Kidney glomerular epithelial cell (primary cell): ENCODE measurements around the gene KATNBL1.
"Not testable (repeated sequence)": the region's sequence is repeated elsewhere in the genome, so short reads cannot be mapped to it uniquely, and the experiment has no call there.

Experiments
- DNase-seq: peaks from one replicate; lab custom pipeline; 2025; lab: John Stamatoyannopoulos, UW

Gene KATNBL1

GRCh38 chr15:34203305-34203704 lies 6.6 kb downstream of the KATNBL1 start:
- no peak for DNase-seq

GRCh38 chr15:34193272-34193671 lies 16.6 kb downstream of the KATNBL1 start:
- DNase-seq = not testable (repeated sequence)

- DNase-seq = no peak
These were observed 21.2 kb downstream of the KATNBL1 start for GRCh38 chr15:34188711-34189110.

- DNase-seq = no peak
These were observed 24.2 kb downstream of the KATNBL1 start for GRCh38 chr15:34185666-34186065.

GRCh38 chr15:34182942-34183341 lies 27.0 kb downstream of the KATNBL1 start:
- no peak for DNase-seq

- no peak for DNase-seq
These were observed 30.7 kb downstream of the KATNBL1 start for GRCh38 chr15:34179234-34179633.

GRCh38 chr15:34165987-34166573 lies 43.8 kb downstream of the KATNBL1 start:
- DNase-seq = not testable (repeated sequence)

- peak; percentile 7 for DNase-seq
These were observed 48.5 kb downstream of the KATNBL1 start for GRCh38 chr15:34161329-34161963.

- no peak for DNase-seq
These were observed 49.2 kb downstream of the KATNBL1 start for GRCh38 chr15:34160735-34161134.

- no peak for DNase-seq
These were observed 51.5 kb downstream of the KATNBL1 start for GRCh38 chr15:34158355-34158754.

GRCh38 chr15:34155859-34156258 lies 54.0 kb downstream of the KATNBL1 start:
- no peak for DNase-seq

- DNase-seq = peak; percentile 42
These were observed 55.1 kb downstream of the KATNBL1 start for GRCh38 chr15:34154725-34155204.

- DNase-seq = peak; percentile 3
These were observed 62.3 kb downstream of the KATNBL1 start for GRCh38 chr15:34147371-34148140.

GRCh38 chr15:34133511-34133910 lies 76.4 kb downstream of the KATNBL1 start:
- DNase-seq = no peak

- peak; percentile 10 for DNase-seq
These were observed 77.0 kb downstream of the KATNBL1 start for GRCh38 chr15:34132881-34133280.

GRCh38 chr15:34128898-34129297 lies 81.0 kb downstream of the KATNBL1 start:
- DNase-seq = no peak

GRCh38 chr15:34126522-34126921 lies 83.4 kb downstream of the KATNBL1 start:
- no peak for DNase-seq

GRCh38 chr15:34125945-34126344 lies 84.0 kb downstream of the KATNBL1 start:
- DNase-seq = no peak

GRCh38 chr15:34124651-34125050 lies 85.2 kb downstream of the KATNBL1 start:
- no peak for DNase-seq

GRCh38 chr15:34122771-34123183 lies 87.1 kb downstream of the KATNBL1 start:
- DNase-seq = no peak

GRCh38 chr15:34121786-34122185 lies 88.1 kb downstream of the KATNBL1 start:
- not testable (repeated sequence) for DNase-seq

GRCh38 chr15:34120420-34120819 lies 89.5 kb downstream of the KATNBL1 start:
- not testable (repeated sequence) for DNase-seq

- DNase-seq = no peak
These were observed 90.6 kb downstream of the KATNBL1 start for GRCh38 chr15:34119291-34119690.
